A549 (cell line): Measurements from ENCODE around the gene DMP1. TPM values are rescaled to one million over a fixed set of nuclear protein-coding genes. Genes with fewer than 3 reads are reported as not detected.

Source experiments
- ATAC-seq, 2 experiments: fragments of 200-7000 bp in 1 of 2; fragments of >200 bp in 1 of 2; cut with Nextera tagmentation in 1 of 2; cut with Tn5 transposase in 1 of 2; 3 replicates each; pipeline versions ENCODE4 v1.8.0 to v1.9.1; 2018 to 2020; ENCODE audit warnings: mild to moderate bottlenecking in 1 of 2, moderate library complexity in 1 of 2
- CTCF ChIA-PET: fragments of 300-600 bp; sonication (Branson Sonifier 250); formaldehyde crosslinking; extraction: SDS; loops from one replicate; lab custom pipeline; 2021; ENCODE audit warnings: antibody characterized with exemption, inconsistent platforms; lab: Yijun Ruan, JAX
- POLR2A ChIA-PET: fragments of 350-600 bp; formaldehyde crosslinking; extraction: SDS; loops from one replicate; lab custom pipeline; 2021; ENCODE audit warnings: antibody characterized with exemption, inconsistent platforms; lab: Yijun Ruan, JAX
- DNase-seq, 2 experiments: peaks; one replicate each; pipeline versions ENCODE4 v3.0.0 to v3.0.0-alpha.2; 2011 to 2016; ENCODE audit warnings: low read depth in 1 of 2, low spot score in 1 of 2
- FAIRE-seq: peaks from 2 replicates; lab custom pipeline; 2011; peaks lifted over from hg19 to GRCh38; lab: Jason Lieb, UNC
- H3K27ac ChIP-seq, 2 experiments: fragments of >200 bp; sonication (Bioruptor Twin); formaldehyde crosslinking; 3 replicates each; pipeline ENCODE4 v1.5.1; 2016 to 2017
- H3K4me1 ChIP-seq: fragments of >200 bp; sonication (Bioruptor Twin); formaldehyde crosslinking; 3 replicates; pipeline ENCODE4 v1.6.1; 2016
- H3K4me2 ChIP-seq: fragments of >200 bp; sonication (Bioruptor Twin); formaldehyde crosslinking; 3 replicates; pipeline ENCODE4 v1.6.1; 2016
- H3K4me3 ChIP-seq: fragments of >200 bp; sonication (Bioruptor Twin); formaldehyde crosslinking; 3 replicates; pipeline ENCODE4 v1.5.1; 2016
- H3K9me3 ChIP-seq: fragments of >200 bp; sonication (Bioruptor Twin); formaldehyde crosslinking; 3 replicates; pipeline ENCODE4 v1.6.1; 2016
- BHLHE40 ChIP-seq: IDR thresholded peaks from 2 replicates; pipeline ENCODE4 v1.6.1; 2012; ENCODE audit warnings: low read depth, low read length, inconsistent platforms
- CBX2 ChIP-seq: fragments of 200-600 bp; sonication (generic); IDR thresholded peaks from 2 replicates; pipeline ENCODE4 v1.6.1; 2016; ENCODE audit warnings: low read depth, mild to moderate bottlenecking, borderline replicate concordance
- CBX8 ChIP-seq: fragments of 200-600 bp; sonication (generic); IDR thresholded peaks from 2 replicates; pipeline ENCODE4 v1.6.1; 2016
- CEBPB ChIP-seq, 2 experiments: fragments of >200 bp in 1 of 2; sonication (Bioruptor Twin) in 1 of 2; formaldehyde crosslinking in 1 of 2; IDR thresholded peaks; 2 replicates each; pipeline ENCODE4 v1.6.1; 2012 to 2016
- CHD4 ChIP-seq: fragments of 200-600 bp; sonication (generic); IDR thresholded peaks from 2 replicates; pipeline ENCODE4 v1.6.1; 2016; ENCODE audit warnings: antibody characterized with exemption, mild to moderate bottlenecking, borderline replicate concordance
- CTCF ChIP-seq: fragments of >200 bp; sonication (Bioruptor Twin); formaldehyde crosslinking; IDR thresholded peaks from 3 replicates; pipeline ENCODE4 v1.5.1; 2016
- E2F6 ChIP-seq: IDR thresholded peaks from 2 replicates; pipeline ENCODE4 v1.6.1; 2012; ENCODE audit warnings: low read depth, borderline replicate concordance
- EHMT2 ChIP-seq: fragments of 200-600 bp; sonication (generic); IDR thresholded peaks from 2 replicates; pipeline ENCODE4 v1.6.1; 2016; ENCODE audit warnings: antibody characterized with exemption, low read depth, mild to moderate bottlenecking, moderate library complexity
- EP300 ChIP-seq, 2 experiments: fragments of >200 bp; sonication (Bioruptor Twin); formaldehyde crosslinking; IDR thresholded peaks; 2 replicates in 1 of 2; 3 replicates in 1 of 2; pipeline ENCODE4 v1.6.1; 2016 to 2017
- GATA3 ChIP-seq: IDR thresholded peaks from 2 replicates; pipeline ENCODE4 v1.6.1; 2012; ENCODE audit warnings: borderline replicate concordance
- HEYL ChIP-seq: fragments of 250-450 bp; sonication (Bioruptor Pico); IDR thresholded peaks from 2 replicates; pipeline ENCODE4 v1.8.0; 2021; ENCODE audit warnings: mild to moderate bottlenecking, moderate library complexity
- HOXA7 ChIP-seq: fragments of 250-450 bp; sonication (Bioruptor Pico); IDR thresholded peaks from 2 replicates; pipeline ENCODE4 v1.5.0; 2020; ENCODE audit warnings: mild to moderate bottlenecking, moderate library complexity
- JUN ChIP-seq, 2 experiments: fragments of >200 bp; sonication (Bioruptor Twin); formaldehyde crosslinking; IDR thresholded peaks; 2 replicates in 1 of 2; 3 replicates in 1 of 2; pipeline ENCODE4 v1.6.1; 2016 to 2017
- JUNB ChIP-seq: fragments of >200 bp; sonication (Bioruptor Twin); formaldehyde crosslinking; IDR thresholded peaks from 2 replicates; pipeline ENCODE4 v1.6.1; 2016
- KDM5A ChIP-seq: fragments of 200-600 bp; sonication (generic); IDR thresholded peaks from 2 replicates; pipeline ENCODE4 v1.6.1; 2016; ENCODE audit warnings: antibody characterized with exemption, mild to moderate bottlenecking
- MAFK ChIP-seq: fragments of 450-650 bp; IDR thresholded peaks from 2 replicates; pipeline ENCODE4 v1.6.1; 2014; ENCODE audit not compliant: partially characterized antibody
- MAZ ChIP-seq: fragments of 150-350 bp; IDR thresholded peaks from 2 replicates; pipeline ENCODE4 v1.6.1; 2014; ENCODE audit warnings: antibody characterized with exemption, low read depth, low read length, borderline replicate concordance
- NFE2L2 ChIP-seq: fragments of 150-350 bp; conservative IDR thresholded peaks from 2 replicates; pipeline ENCODE4 v1.6.1; 2014; ENCODE audit warnings: low read length
- NPAS2 ChIP-seq: fragments of 250-450 bp; sonication (Bioruptor Pico); IDR thresholded peaks from 2 replicates; pipeline ENCODE4 v1.8.0; 2022; ENCODE audit warnings: mild to moderate bottlenecking, moderate library complexity, borderline replicate concordance
- NR3C1 ChIP-seq: fragments of >200 bp; sonication (Bioruptor Twin); formaldehyde crosslinking; IDR thresholded peaks from 3 replicates; pipeline ENCODE4 v1.6.1; 2017
- PHF8 ChIP-seq: fragments of 200-600 bp; sonication (generic); IDR thresholded peaks from 2 replicates; pipeline ENCODE4 v1.6.1; 2016; ENCODE audit warnings: low read depth, mild to moderate bottlenecking, antibody characterized with exemption, moderate library complexity, borderline replicate concordance
- POLR2AphosphoS2 ChIP-seq: conservative IDR thresholded peaks from 2 replicates; pipeline ENCODE4 v1.6.1; 2012; ENCODE audit warnings: low read length, improper control_type of control experiment, inconsistent platforms
- RAD21 ChIP-seq, 2 experiments: fragments of >200 bp in 1 of 2; sonication (Bioruptor Twin) in 1 of 2; formaldehyde crosslinking in 1 of 2; IDR thresholded peaks in 1 of 2; conservative IDR thresholded peaks in 1 of 2; 2 replicates in 1 of 2; 3 replicates in 1 of 2; pipeline ENCODE4 v1.6.1; 2012 to 2018; ENCODE audit warnings: inconsistent platforms in 1 of 2
- RARB ChIP-seq: fragments of 250-450 bp; sonication (Bioruptor Pico); IDR thresholded peaks from 2 replicates; pipeline ENCODE4 v1.8.0; 2021; ENCODE audit warnings: mild to moderate bottlenecking, moderate library complexity
- RFX5 ChIP-seq: fragments of 450-650 bp; IDR thresholded peaks from 2 replicates; pipeline ENCODE4 v1.7.1; 2014; ENCODE audit warnings: antibody characterized with exemption, mild to moderate bottlenecking, moderate library complexity
- SMC3 ChIP-seq: fragments of >200 bp; sonication (Bioruptor Twin); formaldehyde crosslinking; IDR thresholded peaks from 3 replicates; pipeline ENCODE4 v1.6.1; 2018; ENCODE audit warnings: inconsistent platforms
- TP53 ChIP-seq: fragments of 250-450 bp; sonication (Bioruptor Pico); IDR thresholded peaks from 2 replicates; pipeline ENCODE4 v1.5.0; 2021; ENCODE audit warnings: mild to moderate bottlenecking, moderate library complexity
- ZFP36 ChIP-seq: fragments of 450-650 bp; IDR thresholded peaks from 2 replicates; pipeline ENCODE4 v1.6.1; 2014; ENCODE audit warnings: borderline replicate concordance; ENCODE audit not compliant: partially characterized antibody
- ZSCAN20 ChIP-seq: fragments of 250-450 bp; sonication (Bioruptor Pico); IDR thresholded peaks from 2 replicates; pipeline ENCODE4 v1.8.0; 2022; ENCODE audit warnings: mild to moderate bottlenecking, moderate library complexity
- WGBS: methylation state at CpG from one replicate; pipeline ENCODE4 v1.1.6; 2017; ENCODE audit errors: missing lambda C conversion rate; 5-methylcytosine and 5-hydroxymethylcytosine counted together
- polyA plus RNA-seq, 4 experiments: library from polyadenylated mRNA; depleted of rRNA in 3 of 4; stranded (reverse); fragments of >200 nt; fragmentation: RNase III in 1 of 4; extraction: RNeasy Plus Mini Kit Qiagen cat#74134 plus additional on column Dnase treatment in 1 of 4; gene quantifications; 2 replicates in 3 of 4; 3 replicates in 1 of 4; pipeline ENCODE4 v1.2.3, GENCODE V29; 2011 to 2017

The DMP1 gene
- polyA plus RNA-seq, 2 of the 4 experiments (the other 2 are of a cell fraction), result not detected

DNA sequence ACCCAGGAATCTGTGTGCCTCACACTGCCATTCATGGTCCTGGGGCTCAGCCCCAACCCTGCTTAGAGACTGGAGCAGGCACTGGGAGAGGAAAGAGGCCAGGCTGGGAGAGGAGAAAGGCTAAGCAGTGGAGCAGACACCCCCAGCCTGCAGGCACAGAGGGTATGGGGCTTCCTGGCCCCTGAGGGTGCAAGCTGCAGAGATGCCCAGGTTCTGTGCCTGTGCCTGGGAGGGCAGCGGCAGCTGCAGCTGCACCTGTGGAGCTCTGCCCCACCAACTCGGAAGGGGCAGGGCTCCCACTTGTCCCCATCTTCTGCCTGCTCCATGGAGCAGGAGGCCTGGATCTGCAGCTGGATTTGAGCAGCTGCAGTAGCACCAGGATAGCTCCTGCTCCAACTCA is 47.9 kb downstream of the DMP1 start:
- H3K9me3 ChIP-seq, result no peaks in the 10 kb centered on the region
- H3K27ac ChIP-seq, result no peak overlapping the region
- H3K4me1 ChIP-seq, result no peaks in the 10 kb centered on the region
- ATAC-seq (no peak), DNase-seq (no peak), FAIRE-seq (no peak)
- ChIA-PET POLR2A (interaction anchor here (0.7 kb wide), 1 partner anchor 36 kb away, joined by 4 read pairs; no protein-coding TSS in a partner anchor), CTCF (no interaction called here)
- H3K4me2 ChIP-seq, result no peak overlapping the region
- no peak overlapping the region for H3K4me3 ChIP-seq
- TF ChIP-seq NR3C1 (no peak), MAFK (no peak), POLR2AphosphoS2 (no peak), NFE2L2 (no peak), MAZ (no peak), JUN (IDR thresholded peaks at IDR 0.05) (no peak), RAD21 (conservative IDR thresholded peaks at IDR 0.05 in 1 of 2, IDR thresholded peaks at IDR 0.05 in 1 of 2) (no peak), KDM5A (no peak), ZSCAN20 (CRISPR knock-in tag) (no peak), HOXA7 (CRISPR knock-in tag) (no peak), TP53 (CRISPR knock-in tag) (no peak), E2F6 (no peak), CHD4 (no peak), BHLHE40 (no peak), HEYL (CRISPR knock-in tag) (no peak), GATA3 (no peak), ZFP36 (no peak), JUNB (no peak)
- TF ChIP-seq, all 56 proteins: peak for 0
- WGBS, result no CpG with 5 or more reads among the region's 2 CpGs

DNA sequence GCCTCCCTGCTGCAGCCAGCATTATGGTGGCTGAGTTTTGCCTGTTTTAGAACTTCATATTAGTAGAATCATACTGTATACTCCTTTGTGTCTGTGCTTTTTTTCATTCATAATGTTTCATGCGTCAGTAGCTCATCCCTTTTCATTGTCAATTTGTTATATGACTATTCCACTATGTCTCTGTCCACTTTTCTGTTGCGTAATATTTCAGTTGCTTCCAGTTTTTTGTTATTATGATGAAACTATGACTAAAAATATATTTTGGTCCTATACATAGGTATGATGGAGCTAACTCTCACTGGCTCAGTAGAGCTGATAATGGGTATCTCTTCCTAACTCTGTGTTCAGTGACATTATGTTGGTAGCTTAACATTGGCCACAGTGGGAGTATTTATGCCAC is 48.3 kb downstream of the DMP1 start:
- POLR2A ChIA-PET, result interaction anchor here (0.7 kb wide), 1 partner anchor 35 kb away, joined by 4 read pairs; no protein-coding TSS in a partner anchor
- 63% methylated on average over 2 of the region's 2 CpGs for WGBS
- TF ChIP-seq CBX2 (no peak), EHMT2 (no peak), SMC3 (no peak), CBX8 (no peak), NPAS2 (CRISPR knock-in tag) (no peak), BHLHE40 (no peak), RARB (no peak), CTCF (no peak), RFX5 (no peak), EP300 (IDR thresholded peaks at IDR 0.05) (no peak), PHF8 (no peak), CEBPB (IDR thresholded peaks at IDR 0.05) (no peak)
- DNase-seq (no peak), ATAC-seq (no peak), FAIRE-seq (no peak)
- no peak overlapping the region for H3K27ac ChIP-seq
- H3K4me1 ChIP-seq, result no peaks in the 10 kb centered on the region
- H3K4me2 ChIP-seq, result no peak overlapping the region
- H3K9me3 ChIP-seq, result no peaks in the 10 kb centered on the region
- CTCF ChIA-PET, result no interaction called here
- H3K4me3 ChIP-seq, result no peak overlapping the region
